OCI-LY7 (cell line): Measurements from ENCODE around the gene PRICKLE2. TPM values are rescaled to one million over a fixed set of nuclear protein-coding genes. Genes with fewer than 3 reads are reported as not detected.

Experiments used
- BruUV-seq: library from RNA; stranded (reverse); fragments of 400-500 nt; replicated peaks from 2 replicates; lab custom pipeline; 2021; lab: Mats Ljungman, UMichigan
- CTCF ChIA-PET: fragments of 300-600 bp; sonication (Branson Sonifier 250); formaldehyde crosslinking; loops from one replicate; lab custom pipeline; 2022; ENCODE audit warnings: antibody characterized with exemption; ENCODE audit not compliant: unreplicated experiment; lab: Charles Lee
- POLR2A ChIA-PET: fragments of 300-600 bp; sonication (Branson Sonifier 250); formaldehyde crosslinking; loops from one replicate; lab custom pipeline; 2022; ENCODE audit warnings: antibody characterized with exemption; lab: Charles Lee
- DNase-seq: peaks from one replicate; pipeline ENCODE4 v3.0.0-alpha.2; 2015; ENCODE audit warnings: low spot score
- H2AFZ ChIP-seq: fragments of 200-600 bp; sonication (generic), shearing (Covaris generic); 2 replicates; pipeline ENCODE4 v1.6.1; 2014; ENCODE audit warnings: mild to moderate bottlenecking, antibody characterized with exemption, low read length, moderate library complexity
- H3K27ac ChIP-seq: fragments of 200-600 bp; sonication (generic); 2 replicates; pipeline ENCODE4 v1.5.1; 2014; ENCODE audit warnings: mixed run types, low read depth, mild to moderate bottlenecking, moderate library complexity, low read length, inconsistent platforms; ENCODE audit not compliant: poor library complexity, severe bottlenecking
- H3K36me3 ChIP-seq: fragments of 200-600 bp; sonication (generic); 2 replicates; pipeline ENCODE4 v1.6.1; 2014; ENCODE audit warnings: mild to moderate bottlenecking, antibody characterized with exemption, low read length, moderate library complexity, mixed read lengths; ENCODE audit not compliant: insufficient read depth
- H3K4me1 ChIP-seq: fragments of 200-600 bp; sonication (generic); 2 replicates; pipeline ENCODE4 v1.5.1; 2014; ENCODE audit warnings: mild to moderate bottlenecking, low read length; ENCODE audit not compliant: insufficient read depth, poor library complexity, severe bottlenecking
- H3K4me2 ChIP-seq: fragments of 200-600 bp; sonication (generic); 2 replicates; pipeline ENCODE4 v1.6.1; 2014; ENCODE audit warnings: mild to moderate bottlenecking, low read length
- H3K4me3 ChIP-seq: fragments of 200-600 bp; sonication (generic); 2 replicates; pipeline ENCODE4 v1.5.1; 2014; ENCODE audit warnings: mild to moderate bottlenecking, low read depth, low read length; ENCODE audit not compliant: poor library complexity, severe bottlenecking
- H3K79me2 ChIP-seq: fragments of 200-600 bp; sonication (generic); 2 replicates; pipeline ENCODE4 v1.6.1; 2016; ENCODE audit warnings: low read depth, mild to moderate bottlenecking, low read length, moderate library complexity, mixed read lengths; ENCODE audit not compliant: insufficient read depth
- H3K9me2 ChIP-seq: fragments of 200-600 bp; sonication (generic); 2 replicates; pipeline ENCODE4 v1.6.1; 2016; ENCODE audit warnings: mild to moderate bottlenecking, low read length, mixed read lengths; ENCODE audit not compliant: insufficient read depth
- H3K9me3 ChIP-seq: fragments of 200-600 bp; sonication (generic); 2 replicates; pipeline ENCODE4 v1.6.1; 2014; ENCODE audit warnings: mild to moderate bottlenecking, mixed run types, low read length, mixed read lengths
- H4K20me1 ChIP-seq: fragments of 200-600 bp; sonication (generic); 2 replicates; pipeline ENCODE4 v1.6.1; 2014; ENCODE audit warnings: mild to moderate bottlenecking, antibody characterized with exemption, low read length, moderate library complexity, mixed read lengths; ENCODE audit not compliant: insufficient read depth
- CTCF ChIP-seq: fragments of 200-600 bp; sonication (generic); conservative IDR thresholded peaks from 2 replicates; pipeline ENCODE4 v1.5.1; 2014; ENCODE audit warnings: mild to moderate bottlenecking, antibody characterized with exemption, low read length, moderate library complexity, mixed read lengths
- EZH2phosphoT487 ChIP-seq: fragments of 200-600 bp; sonication (generic); IDR thresholded peaks from 2 replicates; pipeline ENCODE4 v1.6.1; 2018; ENCODE audit warnings: low read depth, borderline replicate concordance, mild to moderate bottlenecking, mixed run types, antibody characterized with exemption, low read length, moderate library complexity, mixed read lengths
- intact Hi-C: fragments of 100-400 bp; cut with micrococcal nuclease; formaldehyde crosslinking; loops from one replicate; pipeline ENCODE4 v1.10.0; 2022; ENCODE audit not compliant: unreplicated experiment
- total RNA-seq, 2 experiments: library from RNA; depleted of rRNA in 1 of 2; stranded (reverse); fragments of >200 nt in 1 of 2; shearing (Covaris generic) in 1 of 2; gene quantifications; 2 replicates each; pipeline ENCODE4 v1.2.3, GENCODE V29; 2014 to 2022

Gene PRICKLE2
- total RNA-seq, 2 experiments from 2014 or later: 2.0 to 3.9 TPM

- H3K27ac ChIP-seq: no peak overlapping the region
- DNase-seq: no peak
- no peak overlapping the region for H2AFZ ChIP-seq
- no peaks in the 10 kb centered on the region for H4K20me1 ChIP-seq
- H3K36me3 ChIP-seq: no peaks in the 10 kb centered on the region
- intact Hi-C loops: no loop called here
- ChIA-PET POLR2A (interaction anchor here (1.3 kb wide), 1 partner anchor 196 kb away, joined by 3 read pairs; no protein-coding TSS in a partner anchor), CTCF (no interaction called here)
- no peak for TF ChIP-seq EZH2phosphoT487
- no peak overlapping the region for H3K4me2 ChIP-seq
- H3K79me2 ChIP-seq: no peaks in the 10 kb centered on the region; the same call in 1 of the 2 replicates
- H3K4me3 ChIP-seq: no peak overlapping the region
- H3K4me1 ChIP-seq: peaks cover 34% of the 10 kb centered on the region
- BruUV-seq: no TSS peak
- H3K9me2 ChIP-seq: no peaks in the 10 kb centered on the region
- H3K9me3 ChIP-seq: no peaks in the 10 kb centered on the region
These were observed 1.5 kb upstream of the PRICKLE2 start for GRCh38 chr3:64226730-64227129.

GRCh38 chr3:64225695-64226499, 631 bp upstream of the PRICKLE2 start:
- peaks cover 34% of the 10 kb centered on the region for H3K4me1 ChIP-seq
- no peak for DNase-seq
- H3K4me2 ChIP-seq: peak overlapping the region; percentile 98
- peak overlapping the region; percentile 39 for H3K27ac ChIP-seq
- peak overlapping the region; percentile 75 for H3K4me3 ChIP-seq
- H4K20me1 ChIP-seq: no peaks in the 10 kb centered on the region
- no peaks in the 10 kb centered on the region; the same call in 1 of the 2 replicates for H3K79me2 ChIP-seq
- H3K9me3 ChIP-seq: no peaks in the 10 kb centered on the region
- no peaks in the 10 kb centered on the region for H3K36me3 ChIP-seq
- TF ChIP-seq CTCF (0 out of 2 replicates have a peak, but pooled peaks have one; percentile 14), EZH2phosphoT487 (no peak)
- intact Hi-C loops: loop anchor here (2.0 kb wide), 1 partner anchor 203 kb away; the partner anchor contains the start of gene PSMD6
- CTCF ChIA-PET: interaction anchor here (0.6 to 1.5 kb wide), 3 partner anchors 9 to 256 kb away, joined by 3 to 5 read pairs (median 3); no protein-coding TSS in a partner anchor
- POLR2A ChIA-PET: interaction anchor here (0.7 to 2.3 kb wide), 7 partner anchors 9 to 195 kb away, joined by 3 to 13 read pairs (median 4); no protein-coding TSS in a partner anchor
- H3K9me2 ChIP-seq: no peaks in the 10 kb centered on the region
- no TSS peak for BruUV-seq
- H2AFZ ChIP-seq: peak overlapping the region; percentile 99

- BruUV-seq: no TSS peak
- Histone ChIP-seq H3K79me2 (no peaks in the 10 kb centered on the region; the same call in 1 of the 2 replicates), H3K4me3 (peak overlapping the region; percentile 75), H3K9me2 (no peaks in the 10 kb centered on the region), H3K4me1 (peaks cover 34% of the 10 kb centered on the region), H2AFZ (peak overlapping the region; percentile 99), H3K36me3 (no peaks in the 10 kb centered on the region), H3K9me3 (no peaks in the 10 kb centered on the region), H3K27ac (peak overlapping the region; percentile 40), H4K20me1 (no peaks in the 10 kb centered on the region), H3K4me2 (peak overlapping the region; percentile 98)
- ChIA-PET CTCF (interaction anchor here (1.5 kb wide), 1 partner anchor 11 kb away, joined by 5 read pairs; no protein-coding TSS in a partner anchor), POLR2A (interaction anchor here (0.6 to 2.3 kb wide), 10 partner anchors 9 to 289 kb away, joined by 3 to 13 read pairs (median 3); partner anchors contain the start of gene PSMD6)
- intact Hi-C loops: loop anchor here (1.0 to 5.0 kb wide), 3 partner anchors 194 to 258 kb away; partner anchors contain the start of gene PSMD6
- DNase-seq: peak; percentile 53
- TF ChIP-seq CTCF: 0 out of 2 replicates have a peak, but pooled peaks have one; percentile 40
- no peak for TF ChIP-seq EZH2phosphoT487
These were observed 1.2 kb downstream of the PRICKLE2 start for GRCh38 chr3:64223791-64224745.
